HCT116 (cell line): ENCODE measurements around the gene RETSAT. TPM values are rescaled to one million over a fixed set of nuclear protein-coding genes. Genes with fewer than 3 reads are reported as not detected.

Source experiments
- ATAC-seq: fragments of 200-7000 bp; cut with Tn5 transposase; 2 replicates; pipeline ENCODE4 v1.9.1; 2020; ENCODE audit warnings: mild to moderate bottlenecking, moderate library complexity
- BruUV-seq: library from RNA; stranded (reverse); fragments of 400-500 nt; replicated peaks from 2 replicates; lab custom pipeline; 2021; lab: Mats Ljungman, UMichigan
- CTCF ChIA-PET: fragments of 300-600 bp; sonication (Branson Sonifier 250); formaldehyde crosslinking; loops from one replicate; lab custom pipeline; 2021; ENCODE audit warnings: antibody characterized with exemption; lab: Charles Lee
- POLR2A ChIA-PET: fragments of 300-600, 350-600 bp; sonication (Branson Sonifier 250); formaldehyde crosslinking; loops from one replicate; lab custom pipeline; 2021; ENCODE audit warnings: antibody characterized with exemption; lab: Charles Lee
- RAD21 ChIA-PET, 2 experiments: fragments of 300-600 bp; sonication (Branson Sonifier 250); formaldehyde crosslinking; loops; one replicate each; lab custom pipeline; 2023; ENCODE audit warnings: low total read pairs in 2 of 2; ENCODE audit not compliant: uncharacterized antibody in 2 of 2, unreplicated experiment in 2 of 2, low non-redundant PET in 1 of 2; lab: Charles Lee
- DNase-seq: peaks from one replicate; pipeline ENCODE4 v3.0.0-alpha.2; 2010; ENCODE audit warnings: low read depth, low spot score
- H2AFZ ChIP-seq: fragments of 200-600 bp; shearing (Covaris generic), sonication (generic); 2 replicates; pipeline ENCODE4 v1.6.1; 2017; ENCODE audit warnings: low read depth, mixed run types, mixed read lengths, antibody characterized with exemption, low read length; ENCODE audit not compliant: poor library complexity, severe bottlenecking
- H3K27ac ChIP-seq: 2 replicates; pipeline ENCODE4 v1.5.1; 2012; ENCODE audit warnings: low read depth, low read length
- H3K27me3 ChIP-seq: fragments of 200-600 bp; sonication (generic); 2 replicates; pipeline ENCODE4 v1.6.1; 2016; ENCODE audit warnings: mixed run types, low read length, mixed read lengths; ENCODE audit not compliant: insufficient read depth
- H3K36me3 ChIP-seq, 2 experiments: fragments of 200-500 bp in 1 of 2; fragments of 200-600 bp in 1 of 2; sonication (Bioruptor generic) in 1 of 2; sonication (generic) in 1 of 2; 2 replicates each; pipeline versions ENCODE4 v1.5.1 to v1.6.1; 2014 to 2016; ENCODE audit warnings: low read length in 2 of 2, inconsistent platforms in 1 of 2, mixed read lengths in 1 of 2, mixed run types in 1 of 2; ENCODE audit not compliant: insufficient read depth in 2 of 2, control insufficient read depth in 1 of 2
- H3K4me1 ChIP-seq, 2 experiments: fragments of 200-600 bp in 1 of 2; sonication (generic) in 1 of 2; 2 replicates each; pipeline versions ENCODE4 v1.5.1 to v1.6.1; 2012 to 2017; ENCODE audit warnings: low read length in 2 of 2, inconsistent platforms in 1 of 2, mild to moderate bottlenecking in 1 of 2, mixed read lengths in 1 of 2, mixed run types in 1 of 2, moderate library complexity in 1 of 2; ENCODE audit not compliant: insufficient read depth in 2 of 2, control insufficient read depth in 1 of 2
- H3K4me2 ChIP-seq: fragments of 200-600 bp; sonication (generic); 2 replicates; pipeline ENCODE4 v1.6.1; 2017; ENCODE audit warnings: mixed run types, low read length, mixed read lengths
- H3K4me3 ChIP-seq, 2 experiments: fragments of 200-600 bp in 1 of 2; sonication (generic) in 1 of 2; replicated peaks in 1 of 2; 2 replicates each; pipeline ENCODE4 v1.5.1; 2011 to 2016; ENCODE audit warnings: low read length in 2 of 2, control low read depth in 1 of 2, low read depth in 1 of 2, mild to moderate bottlenecking in 1 of 2, mixed read lengths in 1 of 2, mixed run types in 1 of 2
- H3K79me2 ChIP-seq: fragments of 200-600 bp; sonication (generic); 2 replicates; pipeline ENCODE4 v1.6.1; 2017; ENCODE audit warnings: mild to moderate bottlenecking, mixed run types, low read length, moderate library complexity, mixed read lengths; ENCODE audit not compliant: insufficient read depth
- H3K9ac ChIP-seq: fragments of 200-600 bp; sonication (generic); 2 replicates; pipeline ENCODE4 v1.6.1; 2016; ENCODE audit warnings: low read length, mixed read lengths
- H3K9me2 ChIP-seq: fragments of 200-600 bp; sonication (generic), shearing (Covaris generic); 2 replicates; pipeline ENCODE4 v1.6.1; 2017; ENCODE audit warnings: mixed run types, mild to moderate bottlenecking, moderate library complexity; ENCODE audit not compliant: insufficient read depth
- H3K9me3 ChIP-seq, 2 experiments: fragments of 200-500 bp in 1 of 2; fragments of 200-600 bp in 1 of 2; sonication (Bioruptor generic) in 1 of 2; sonication (generic) in 1 of 2; 2 replicates each; pipeline ENCODE4 v1.6.1; 2014 to 2017; ENCODE audit warnings: low read length in 2 of 2, mixed read lengths in 2 of 2, inconsistent platforms in 1 of 2, low read depth in 1 of 2, mild to moderate bottlenecking in 1 of 2, mixed run types in 1 of 2, moderate library complexity in 1 of 2; ENCODE audit not compliant: control insufficient read depth in 1 of 2, insufficient read depth in 1 of 2
- H4K20me1 ChIP-seq: fragments of 200-600 bp; sonication (generic), shearing (Covaris generic); 2 replicates; pipeline ENCODE4 v1.6.1; 2017; ENCODE audit warnings: mixed run types, mild to moderate bottlenecking, moderate library complexity; ENCODE audit not compliant: insufficient read depth
- CEBPB ChIP-seq: IDR thresholded peaks from 2 replicates; pipeline ENCODE4 v1.6.1; 2012; ENCODE audit warnings: low read depth
- SIN3A ChIP-seq: IDR thresholded peaks from 2 replicates; pipeline ENCODE4 v1.6.1; 2012; ENCODE audit warnings: low read depth
- YY1 ChIP-seq: IDR thresholded peaks from 2 replicates; pipeline ENCODE4 v1.6.1; 2011; ENCODE audit warnings: low read length, low read depth, moderate library complexity, mild to moderate bottlenecking; ENCODE audit not compliant: insufficient replicate concordance; ENCODE audit errors: extremely low read depth
- intact Hi-C: fragments of 100-400 bp; cut with micrococcal nuclease; formaldehyde crosslinking; loops from 2 replicates; pipeline ENCODE4 v1.10.0; 2022
- total RNA-seq: library from RNA; stranded (reverse); gene quantifications from one replicate; pipeline ENCODE4 v1.2.1, GENCODE V29; 2021; ENCODE audit not compliant: unreplicated experiment
- TF ChIP-seq, protein P1 (sequence below), 3 experiments: fragments of 200-600 bp in 1 of 3; sonication (generic) in 1 of 3; IDR thresholded peaks in 2 of 3; conservative IDR thresholded peaks in 1 of 3; 2 replicates each; pipeline ENCODE4 v1.5.1; 2012 to 2017; ENCODE audit warnings: low read depth in 2 of 3, low read length in 2 of 3, antibody characterized with exemption in 1 of 3, borderline replicate concordance in 1 of 3, control low read depth in 1 of 3, mild to moderate bottlenecking in 1 of 3, mixed read lengths in 1 of 3, mixed run types in 1 of 3, moderate library complexity in 1 of 3; ENCODE audit not compliant: insufficient read depth in 1 of 3
- TF ChIP-seq, protein P2 (sequence below): IDR thresholded peaks from 2 replicates; pipeline ENCODE4 v1.6.1; 2012; ENCODE audit warnings: low read depth

Gene RETSAT
- total RNA-seq, 1 experiment from 2014 or later, result 59.7 TPM

DNA sequence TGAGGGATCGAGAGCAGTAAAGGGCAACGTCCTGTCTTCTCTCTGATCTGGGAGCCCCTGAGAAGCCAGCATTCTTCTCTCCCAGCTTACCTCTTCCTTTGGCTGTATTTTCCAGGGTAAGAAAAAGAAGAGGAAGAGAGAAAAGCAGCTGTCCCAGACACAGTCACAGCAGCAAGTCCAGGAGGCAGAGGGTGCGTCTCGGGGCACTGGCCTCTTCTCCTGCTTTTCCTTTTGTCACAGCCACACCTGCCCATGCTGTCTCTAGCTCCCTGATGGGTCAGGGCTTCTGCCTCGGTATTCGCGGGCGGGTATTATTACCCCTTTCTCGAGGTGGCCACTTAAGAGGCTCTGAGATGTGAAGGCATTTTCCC lies 46.8 kb downstream of the RETSAT start:
- Histone ChIP-seq H3K9ac (no peak overlapping the region), H3K4me1 (no peaks in the 10 kb centered on the region)
- ATAC-seq, result no peak

More for the DNA sequence above, 46.8 kb downstream of the RETSAT start:
- POLR2A ChIA-PET, result no interaction called here
- H3K4me2 ChIP-seq, result no peak overlapping the region
- no peaks in the 10 kb centered on the region for H3K36me3 ChIP-seq
- RAD21 ChIA-PET, result no interaction called here
- intact Hi-C loops, result no loop called here
- H3K9me2 ChIP-seq, result no peaks in the 10 kb centered on the region
- no peak overlapping the region for H2AFZ ChIP-seq
- no peak for DNase-seq
- H4K20me1 ChIP-seq, result no peaks in the 10 kb centered on the region
- BruUV-seq, result no TSS peak
- H3K27me3 ChIP-seq, result no peaks in the 10 kb centered on the region
- H3K27ac ChIP-seq, result no peak overlapping the region
- H3K4me3 ChIP-seq, result no peak overlapping the region
- no peaks in the 10 kb centered on the region for H3K79me2 ChIP-seq
- TF ChIP-seq CEBPB, result no peak
- TF ChIP-seq, protein P1, sequence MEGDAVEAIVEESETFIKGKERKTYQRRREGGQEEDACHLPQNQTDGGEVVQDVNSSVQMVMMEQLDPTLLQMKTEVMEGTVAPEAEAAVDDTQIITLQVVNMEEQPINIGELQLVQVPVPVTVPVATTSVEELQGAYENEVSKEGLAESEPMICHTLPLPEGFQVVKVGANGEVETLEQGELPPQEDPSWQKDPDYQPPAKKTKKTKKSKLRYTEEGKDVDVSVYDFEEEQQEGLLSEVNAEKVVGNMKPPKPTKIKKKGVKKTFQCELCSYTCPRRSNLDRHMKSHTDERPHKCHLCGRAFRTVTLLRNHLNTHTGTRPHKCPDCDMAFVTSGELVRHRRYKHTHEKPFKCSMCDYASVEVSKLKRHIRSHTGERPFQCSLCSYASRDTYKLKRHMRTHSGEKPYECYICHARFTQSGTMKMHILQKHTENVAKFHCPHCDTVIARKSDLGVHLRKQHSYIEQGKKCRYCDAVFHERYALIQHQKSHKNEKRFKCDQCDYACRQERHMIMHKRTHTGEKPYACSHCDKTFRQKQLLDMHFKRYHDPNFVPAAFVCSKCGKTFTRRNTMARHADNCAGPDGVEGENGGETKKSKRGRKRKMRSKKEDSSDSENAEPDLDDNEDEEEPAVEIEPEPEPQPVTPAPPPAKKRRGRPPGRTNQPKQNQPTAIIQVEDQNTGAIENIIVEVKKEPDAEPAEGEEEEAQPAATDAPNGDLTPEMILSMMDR (IDR thresholded peaks at IDR 0.05 in 2 of 3, conservative IDR thresholded peaks at IDR 0.05 in 1 of 3; ENCODE audit: borderline replicate concordance in 1 of 3, insufficient read depth in 1 of 3, low read depth in 2 of 3, low read length in 2 of 3), result no peak
- TF ChIP-seq SIN3A, result no peak
- TF ChIP-seq, protein P2, sequence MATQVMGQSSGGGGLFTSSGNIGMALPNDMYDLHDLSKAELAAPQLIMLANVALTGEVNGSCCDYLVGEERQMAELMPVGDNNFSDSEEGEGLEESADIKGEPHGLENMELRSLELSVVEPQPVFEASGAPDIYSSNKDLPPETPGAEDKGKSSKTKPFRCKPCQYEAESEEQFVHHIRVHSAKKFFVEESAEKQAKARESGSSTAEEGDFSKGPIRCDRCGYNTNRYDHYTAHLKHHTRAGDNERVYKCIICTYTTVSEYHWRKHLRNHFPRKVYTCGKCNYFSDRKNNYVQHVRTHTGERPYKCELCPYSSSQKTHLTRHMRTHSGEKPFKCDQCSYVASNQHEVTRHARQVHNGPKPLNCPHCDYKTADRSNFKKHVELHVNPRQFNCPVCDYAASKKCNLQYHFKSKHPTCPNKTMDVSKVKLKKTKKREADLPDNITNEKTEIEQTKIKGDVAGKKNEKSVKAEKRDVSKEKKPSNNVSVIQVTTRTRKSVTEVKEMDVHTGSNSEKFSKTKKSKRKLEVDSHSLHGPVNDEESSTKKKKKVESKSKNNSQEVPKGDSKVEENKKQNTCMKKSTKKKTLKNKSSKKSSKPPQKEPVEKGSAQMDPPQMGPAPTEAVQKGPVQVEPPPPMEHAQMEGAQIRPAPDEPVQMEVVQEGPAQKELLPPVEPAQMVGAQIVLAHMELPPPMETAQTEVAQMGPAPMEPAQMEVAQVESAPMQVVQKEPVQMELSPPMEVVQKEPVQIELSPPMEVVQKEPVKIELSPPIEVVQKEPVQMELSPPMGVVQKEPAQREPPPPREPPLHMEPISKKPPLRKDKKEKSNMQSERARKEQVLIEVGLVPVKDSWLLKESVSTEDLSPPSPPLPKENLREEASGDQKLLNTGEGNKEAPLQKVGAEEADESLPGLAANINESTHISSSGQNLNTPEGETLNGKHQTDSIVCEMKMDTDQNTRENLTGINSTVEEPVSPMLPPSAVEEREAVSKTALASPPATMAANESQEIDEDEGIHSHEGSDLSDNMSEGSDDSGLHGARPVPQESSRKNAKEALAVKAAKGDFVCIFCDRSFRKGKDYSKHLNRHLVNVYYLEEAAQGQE, result no peak
- no peak for TF ChIP-seq YY1
- CTCF ChIA-PET, result no interaction called here
- H3K9me3 ChIP-seq, result no peaks in the 10 kb centered on the region
